Activated naive CD8-positive, alpha-beta T cell treated with anti-CD3 and anti-CD28 coated beads, Interleukin-2, amount 50 U/mL, for 24 hours (primary cell): Measurements from ENCODE around the gene ATXN7L1.
"Not testable (repeated sequence)": the region's sequence is repeated elsewhere in the genome, so short reads cannot be mapped to it uniquely, and the experiment has no call there.

Source experiments
- ATAC-seq: fragments of 150-1000 bp; cut with Tn5 transposase; one replicate; pipeline ENCODE4 v1.10.0; 2021
- DNase-seq: peaks from one replicate; pipeline ENCODE4 v3.0.0; 2021
- H3K27ac Mint-ChIP-seq: one replicate; pipeline ENCODE4 v1.8.0; 2021; ENCODE audit warnings: mild to moderate bottlenecking, mixed read lengths
- H3K27me3 Mint-ChIP-seq: one replicate; pipeline ENCODE4 v1.8.0; 2021; ENCODE audit warnings: mixed read lengths
- H3K36me3 Mint-ChIP-seq: one replicate; pipeline ENCODE4 v1.8.0; 2021; ENCODE audit warnings: low read depth, mixed read lengths
- H3K4me1 Mint-ChIP-seq: one replicate; pipeline ENCODE4 v1.8.0; 2021; ENCODE audit warnings: mixed read lengths
- H3K4me3 Mint-ChIP-seq: one replicate; pipeline ENCODE4 v1.8.0; 2021; ENCODE audit warnings: mild to moderate bottlenecking, moderate library complexity, mixed read lengths
- H3K9me3 Mint-ChIP-seq: one replicate; pipeline ENCODE4 v1.8.0; 2021; ENCODE audit warnings: mixed read lengths

ATXN7L1 gene

DNA sequence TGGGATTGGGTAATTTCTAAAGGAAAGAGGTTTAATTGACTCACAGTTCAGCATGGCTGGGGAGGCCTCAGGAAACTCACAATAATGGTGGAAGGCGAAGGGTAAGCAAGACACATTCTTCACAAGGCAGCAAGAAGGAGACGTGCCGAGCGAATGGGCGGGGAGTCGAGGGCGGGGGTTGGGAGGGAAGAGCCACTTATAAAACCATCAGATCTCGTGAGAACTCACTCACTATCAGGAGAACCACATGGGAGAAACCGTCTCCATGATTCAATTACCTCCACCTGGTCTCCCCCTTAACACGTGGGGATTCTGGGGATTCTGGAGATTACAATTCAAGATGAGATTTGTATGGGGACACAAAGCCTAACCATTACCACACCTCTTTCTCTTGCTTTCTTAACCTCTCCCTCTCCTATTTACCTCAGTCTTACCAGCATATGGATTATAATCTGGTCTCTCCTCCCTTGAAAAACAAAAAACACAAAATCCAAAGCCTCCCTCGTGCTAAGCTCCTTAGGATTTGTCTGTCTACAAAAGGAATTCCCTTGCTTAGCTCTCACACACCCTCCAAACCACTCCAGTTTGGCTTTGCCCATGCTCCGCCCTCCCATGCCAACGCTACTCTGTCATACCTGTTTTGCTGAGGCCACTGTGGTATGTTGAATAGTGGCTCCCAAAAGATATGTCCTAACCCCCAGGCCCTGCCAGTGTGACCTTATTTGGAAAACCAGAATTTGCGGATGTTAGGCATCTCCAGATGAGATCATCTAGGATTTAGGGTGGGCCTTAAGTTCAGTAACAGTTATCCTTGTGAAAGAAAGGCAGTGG is 275.5 kb downstream of the ATXN7L1 start:
- Mint-ChIP-seq H3K27ac (no peak overlapping the region), H3K9me3 (no peaks in the 10 kb centered on the region), H3K36me3 (no peaks in the 10 kb centered on the region), H3K4me1 (no peaks in the 10 kb centered on the region), H3K4me3 (no peak overlapping the region), H3K27me3 (peaks cover 6% of the 10 kb centered on the region)
- ATAC-seq (no peak), DNase-seq (no peak)

DNA sequence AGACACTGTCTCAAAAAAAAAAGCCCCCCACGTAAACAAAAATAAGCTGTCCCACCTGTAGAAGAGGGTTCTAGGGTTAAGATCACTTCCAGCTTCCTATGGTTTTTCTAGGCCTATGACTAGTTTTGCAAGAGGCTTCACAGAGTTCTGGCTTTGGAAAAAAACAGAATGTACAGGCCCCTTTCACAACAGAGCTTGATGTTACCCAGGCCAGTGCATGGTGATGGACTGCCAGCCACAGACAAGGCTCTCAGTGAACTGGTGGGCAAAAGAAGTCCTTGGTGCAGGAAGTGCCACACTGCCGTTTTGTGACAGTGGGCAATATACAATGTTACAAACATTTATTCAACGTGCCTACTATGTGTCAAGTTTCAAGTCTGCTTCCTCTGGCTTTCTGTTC is 276.8 kb downstream of the ATXN7L1 start:
- no peaks in the 10 kb centered on the region for H3K4me1 Mint-ChIP-seq
- H3K27me3 Mint-ChIP-seq = peaks cover 6% of the 10 kb centered on the region
- no peaks in the 10 kb centered on the region for H3K36me3 Mint-ChIP-seq
- no peak overlapping the region for H3K4me3 Mint-ChIP-seq
- DNase-seq = no peak
- ATAC-seq = no peak
- no peaks in the 10 kb centered on the region for H3K9me3 Mint-ChIP-seq
- no peak overlapping the region for H3K27ac Mint-ChIP-seq

DNA sequence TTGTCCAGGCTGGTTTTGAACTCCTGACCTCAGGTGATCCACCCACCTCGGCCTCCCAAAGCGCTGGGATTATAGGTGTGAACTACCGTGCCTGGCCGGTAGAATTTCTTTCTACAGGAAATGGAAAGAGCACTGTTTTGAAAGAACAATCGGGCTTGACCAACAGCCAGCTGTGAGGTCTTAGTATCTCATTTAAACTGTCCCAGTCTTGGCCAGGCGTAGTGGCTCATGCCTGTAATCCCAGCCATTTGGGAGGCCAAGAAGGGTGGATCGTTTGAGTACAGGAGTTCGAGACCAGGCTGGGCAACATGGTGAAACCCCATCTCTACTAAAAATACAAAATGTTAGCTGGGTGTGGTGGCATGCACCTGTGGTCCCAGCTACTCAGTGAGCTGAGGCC is 277.3 kb downstream of the ATXN7L1 start:
- not testable (repeated sequence) for DNase-seq, H3K27me3 Mint-ChIP-seq, H3K4me3 Mint-ChIP-seq, H3K4me1 Mint-ChIP-seq, H3K27ac Mint-ChIP-seq, H3K36me3 Mint-ChIP-seq, ATAC-seq, H3K9me3 Mint-ChIP-seq

DNA sequence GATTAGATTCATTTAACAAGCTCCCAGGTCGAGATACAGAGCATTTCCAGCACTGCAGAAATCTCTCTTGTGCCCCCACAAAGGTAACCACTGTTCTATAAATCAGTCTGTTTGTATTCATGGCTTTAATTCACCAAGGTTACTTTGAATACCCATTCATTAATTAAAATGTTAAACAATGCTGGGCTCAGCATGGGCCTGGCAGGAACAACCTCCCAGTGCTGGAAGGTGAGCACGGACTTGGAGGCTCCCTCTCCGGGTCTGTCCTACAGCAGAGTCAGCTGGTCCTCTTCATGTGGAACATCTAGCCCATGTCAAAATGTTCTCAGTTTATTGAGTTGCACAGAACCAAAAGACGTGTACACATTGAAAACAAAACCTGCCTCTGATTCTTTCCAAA is 279.5 kb downstream of the ATXN7L1 start:
- H3K4me1 Mint-ChIP-seq = no peaks in the 10 kb centered on the region
- no peak overlapping the region for H3K27ac Mint-ChIP-seq
- no peak overlapping the region for H3K4me3 Mint-ChIP-seq
- H3K9me3 Mint-ChIP-seq = no peaks in the 10 kb centered on the region
- H3K36me3 Mint-ChIP-seq = no peaks in the 10 kb centered on the region
- DNase-seq (no peak), ATAC-seq (no peak)
- peaks cover 6% of the 10 kb centered on the region for H3K27me3 Mint-ChIP-seq

DNA sequence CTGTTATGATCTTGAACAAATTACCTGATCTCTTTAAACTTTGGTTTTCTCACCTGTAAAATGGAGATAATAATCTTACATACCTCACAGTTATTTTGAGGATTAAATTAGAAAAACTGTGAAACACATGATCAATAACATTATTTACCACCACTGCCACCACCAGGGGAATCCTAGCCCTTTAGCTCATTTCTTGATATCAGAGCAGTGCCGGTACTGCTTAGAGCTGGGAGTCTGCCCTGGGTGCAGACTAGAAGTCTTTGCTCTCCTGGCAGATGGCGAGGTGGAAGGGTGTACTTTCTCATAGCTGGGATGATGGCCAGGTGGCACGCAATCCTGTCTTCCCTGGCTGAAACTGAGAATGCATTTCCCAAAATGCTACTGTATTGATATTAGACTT is 282.4 kb downstream of the ATXN7L1 start:
- Mint-ChIP-seq H3K9me3 (no peaks in the 10 kb centered on the region), H3K27me3 (peaks cover 3% of the 10 kb centered on the region), H3K4me1 (peaks cover 4% of the 10 kb centered on the region), H3K4me3 (no peak overlapping the region), H3K36me3 (no peaks in the 10 kb centered on the region), H3K27ac (no peak overlapping the region)
- ATAC-seq = no peak
- DNase-seq = no peak

DNA sequence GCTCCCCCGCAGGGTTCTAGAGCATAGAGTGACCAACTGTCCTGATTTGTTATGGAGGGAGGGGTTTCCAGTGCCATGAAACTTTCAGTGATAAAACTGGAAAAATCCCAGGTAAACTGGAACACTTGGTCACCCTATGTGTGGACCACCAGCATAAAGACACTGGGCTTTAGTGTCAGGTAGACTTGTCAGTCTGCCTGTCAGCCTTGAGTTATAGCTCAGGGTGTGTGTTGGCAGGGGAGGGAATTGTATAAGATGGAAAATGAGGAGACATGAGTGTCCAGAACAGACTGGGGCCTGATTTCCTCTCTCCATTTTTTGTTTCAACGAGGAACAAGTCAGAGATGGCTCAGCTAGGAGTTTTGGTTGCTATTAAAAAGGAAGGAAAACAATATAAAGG is 284.9 kb downstream of the ATXN7L1 start:
- Mint-ChIP-seq H3K27me3 (no peaks in the 10 kb centered on the region), H3K27ac (no peak overlapping the region), H3K36me3 (no peaks in the 10 kb centered on the region), H3K4me1 (peaks cover 12% of the 10 kb centered on the region), H3K9me3 (no peaks in the 10 kb centered on the region), H3K4me3 (no peak overlapping the region)
- ATAC-seq (no peak), DNase-seq (no peak)

DNA sequence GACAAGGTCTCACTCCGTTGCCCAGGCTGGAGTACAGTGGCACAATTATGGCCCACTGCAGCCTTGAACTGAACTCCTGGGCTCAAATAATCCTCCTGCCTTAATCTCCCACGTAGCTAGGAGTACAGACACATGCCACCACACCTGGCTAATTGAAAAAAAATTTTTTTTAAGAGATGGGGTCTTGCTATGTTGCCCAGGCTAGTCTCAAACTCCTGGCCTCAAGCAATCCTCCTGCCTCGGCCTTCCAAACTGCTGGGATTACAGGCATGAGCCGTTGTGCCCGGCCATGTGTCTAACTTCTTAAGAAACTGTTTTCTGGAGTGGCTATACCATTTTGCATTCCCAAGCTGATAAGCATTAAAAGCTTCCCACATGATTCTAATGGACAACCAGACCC is 285.6 kb downstream of the ATXN7L1 start:
- Mint-ChIP-seq H3K9me3 (no peaks in the 10 kb centered on the region), H3K36me3 (no peaks in the 10 kb centered on the region), H3K27ac (no peak overlapping the region), H3K4me1 (peaks cover 12% of the 10 kb centered on the region), H3K27me3 (no peaks in the 10 kb centered on the region), H3K4me3 (no peak overlapping the region)
- ATAC-seq (no peak), DNase-seq (no peak)

DNA sequence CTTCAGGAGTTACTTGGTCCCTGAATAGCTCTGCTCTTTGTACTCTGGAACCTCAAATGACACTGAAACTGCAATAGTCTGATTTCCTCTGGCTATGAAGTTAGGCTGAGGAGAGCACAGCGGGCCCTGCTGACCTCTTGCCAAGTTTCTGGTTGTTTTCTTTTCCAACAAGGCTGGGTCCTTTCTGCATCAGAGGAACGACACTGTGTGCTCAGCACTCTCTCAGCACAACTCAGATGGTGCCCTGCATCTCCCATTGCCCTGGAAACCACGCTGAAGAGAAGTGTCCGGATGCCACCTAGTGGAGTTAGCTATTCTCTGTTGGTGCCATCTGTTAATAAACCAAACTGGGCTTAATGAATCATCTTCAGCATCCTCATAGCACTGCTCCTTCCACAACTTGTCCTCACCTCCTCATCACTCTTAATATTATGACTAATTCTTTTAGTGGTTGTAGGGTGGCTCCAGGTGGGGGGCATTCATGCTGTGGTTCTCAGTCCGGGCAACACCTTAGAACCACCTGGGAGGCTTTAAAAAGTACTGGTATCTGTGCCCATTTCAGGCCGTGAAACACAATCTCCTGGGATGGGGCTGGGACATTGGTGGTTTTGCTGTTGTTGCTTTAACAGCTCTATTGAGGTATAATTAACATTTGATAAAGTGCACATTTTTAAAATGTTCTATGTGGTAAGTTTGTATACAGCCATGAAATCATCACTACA is 286.9 kb downstream of the ATXN7L1 start:
- ATAC-seq (peak; percentile 89), DNase-seq (peak; percentile 48)
- Mint-ChIP-seq H3K27me3 (no peaks in the 10 kb centered on the region), H3K4me1 (peaks cover 12% of the 10 kb centered on the region), H3K9me3 (peaks cover 4% of the 10 kb centered on the region), H3K36me3 (no peaks in the 10 kb centered on the region), H3K27ac (no peak overlapping the region), H3K4me3 (no peak overlapping the region)

DNA sequence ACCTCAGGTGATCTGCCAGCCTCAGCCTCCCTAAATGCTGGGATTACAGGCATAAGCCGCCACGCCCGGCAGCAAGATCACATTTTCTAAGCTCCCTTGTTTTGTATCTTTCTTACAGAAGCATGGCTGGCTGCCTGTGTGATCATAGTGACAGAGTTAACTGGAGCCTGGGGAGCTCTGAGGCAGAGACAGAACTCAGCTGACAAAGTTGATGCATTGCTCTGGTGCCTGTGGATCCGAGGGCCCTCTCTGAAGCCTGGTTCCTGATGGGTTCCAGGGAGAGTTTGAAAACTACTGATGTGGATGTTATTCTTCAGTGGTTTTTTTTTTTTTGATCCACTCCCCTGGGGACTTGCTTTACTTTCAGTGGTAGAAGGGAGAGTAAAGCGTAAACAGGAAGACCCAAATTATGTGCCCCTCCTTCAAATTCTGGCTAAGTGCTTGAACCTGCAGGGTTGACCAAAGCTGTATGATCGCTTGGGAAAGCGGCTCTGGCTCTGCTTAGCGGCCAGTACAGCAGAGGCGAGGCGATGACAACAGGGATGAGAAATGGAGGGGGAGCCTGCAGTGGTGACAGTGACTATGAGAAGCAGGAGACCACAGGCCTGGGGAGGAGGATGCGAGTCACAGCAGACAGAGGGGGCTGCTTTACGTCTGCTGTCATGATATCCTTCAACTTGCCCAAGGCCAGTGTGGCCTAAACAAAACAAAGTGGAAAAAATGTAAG is 288.3 kb downstream of the ATXN7L1 start:
- H3K27ac Mint-ChIP-seq = no peak overlapping the region
- H3K4me1 Mint-ChIP-seq = peaks cover 12% of the 10 kb centered on the region
- ATAC-seq = peak; percentile 76
- no peaks in the 10 kb centered on the region for H3K27me3 Mint-ChIP-seq
- peaks cover 9% of the 10 kb centered on the region for H3K9me3 Mint-ChIP-seq
- DNase-seq = peak; percentile 7
- peaks cover 2% of the 10 kb centered on the region for H3K36me3 Mint-ChIP-seq
- H3K4me3 Mint-ChIP-seq = no peak overlapping the region

DNA sequence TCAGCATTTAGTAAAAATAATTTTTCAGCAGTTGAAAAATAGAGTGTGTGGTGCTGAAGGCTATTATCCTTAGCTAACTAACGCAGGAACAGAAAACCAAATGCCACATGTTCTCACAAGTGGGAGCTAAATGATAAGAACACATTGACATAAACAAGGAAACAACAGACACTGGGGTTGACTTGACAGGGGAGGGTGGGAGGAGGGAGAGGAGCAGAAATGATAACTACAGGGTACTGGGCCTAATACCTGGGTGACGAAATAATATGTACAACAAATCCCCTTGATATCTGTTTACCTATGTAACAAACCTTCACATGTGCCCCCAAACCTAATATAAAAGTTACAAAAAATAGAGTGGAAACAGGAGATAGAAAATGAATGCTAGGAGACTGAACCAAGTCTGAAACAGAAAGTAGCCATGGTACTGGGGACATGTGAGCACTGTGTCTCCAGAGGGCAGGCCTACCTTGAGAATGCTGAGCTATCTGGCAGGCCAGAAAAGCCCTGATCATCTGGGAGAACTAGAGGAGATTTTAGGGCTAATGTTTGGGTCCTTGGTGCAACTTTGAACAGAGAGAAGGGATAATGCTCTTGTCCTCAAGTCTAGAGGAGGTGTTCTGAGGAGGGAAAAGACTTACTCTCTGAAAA is 290.4 kb downstream of the ATXN7L1 start:
- no peak for DNase-seq
- Mint-ChIP-seq H3K27ac (no peak overlapping the region), H3K9me3 (peaks cover 13% of the 10 kb centered on the region), H3K4me1 (peaks cover 16% of the 10 kb centered on the region), H3K36me3 (peaks cover 2% of the 10 kb centered on the region), H3K27me3 (peaks cover 12% of the 10 kb centered on the region), H3K4me3 (no peak overlapping the region)
- ATAC-seq = no peak

DNA sequence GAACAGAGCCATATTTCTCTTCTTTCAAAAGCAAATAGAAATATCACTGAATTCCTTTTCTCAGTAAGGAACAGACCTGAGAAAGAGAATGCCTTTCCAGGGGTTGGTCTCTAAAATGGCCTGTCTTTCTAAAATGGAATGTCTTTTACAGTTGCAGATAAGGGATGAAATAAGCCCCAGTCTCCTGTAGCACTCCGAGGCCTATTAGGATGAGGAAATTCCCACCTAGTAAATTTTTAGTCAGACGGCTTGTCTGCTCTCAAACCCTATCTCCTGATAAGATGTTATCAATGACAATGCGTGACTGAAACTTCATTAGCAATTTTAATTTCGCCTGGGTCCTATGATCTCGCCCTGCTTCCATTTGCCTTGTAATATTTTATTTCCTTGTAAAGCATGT is 292.2 kb downstream of the ATXN7L1 start:
- no peak for DNase-seq
- H3K27ac Mint-ChIP-seq = no peak overlapping the region

DNA sequence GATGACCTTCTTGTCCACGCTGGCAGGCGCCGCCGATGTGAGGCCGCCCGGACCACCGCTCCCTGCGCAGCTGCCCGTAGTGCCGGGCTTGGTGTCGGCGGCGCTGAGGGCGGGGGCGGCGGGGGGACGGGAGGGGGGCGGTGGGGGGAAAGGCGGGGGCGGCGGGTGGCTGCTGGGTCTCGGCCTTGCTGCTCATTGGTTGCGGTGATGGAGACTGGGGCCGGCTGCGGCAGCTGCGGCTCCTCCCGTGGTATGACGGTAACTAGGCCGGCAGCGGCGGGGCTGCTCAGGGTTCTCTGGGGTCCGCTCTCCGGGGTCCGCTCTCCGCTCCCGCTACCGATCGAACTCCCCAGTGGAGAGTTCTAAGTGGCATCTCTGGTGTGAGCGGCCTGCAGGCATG is 293.3 kb downstream of the ATXN7L1 start:
- DNase-seq (no peak), ATAC-seq (no peak)
- no peak overlapping the region for H3K27ac Mint-ChIP-seq
- peaks cover 13% of the 10 kb centered on the region for H3K9me3 Mint-ChIP-seq
- peaks cover 6% of the 10 kb centered on the region for H3K4me1 Mint-ChIP-seq
- H3K27me3 Mint-ChIP-seq = peaks cover 13% of the 10 kb centered on the region
- no peak overlapping the region for H3K4me3 Mint-ChIP-seq
- peaks cover 2% of the 10 kb centered on the region for H3K36me3 Mint-ChIP-seq

More for the DNA sequence above, 292.2 kb downstream of the ATXN7L1 start:
- Mint-ChIP-seq H3K36me3 (peaks cover 2% of the 10 kb centered on the region), H3K9me3 (peaks cover 13% of the 10 kb centered on the region), H3K27me3 (peaks cover 13% of the 10 kb centered on the region), H3K4me1 (peaks cover 14% of the 10 kb centered on the region), H3K4me3 (no peak overlapping the region)
- no peak for ATAC-seq

DNA sequence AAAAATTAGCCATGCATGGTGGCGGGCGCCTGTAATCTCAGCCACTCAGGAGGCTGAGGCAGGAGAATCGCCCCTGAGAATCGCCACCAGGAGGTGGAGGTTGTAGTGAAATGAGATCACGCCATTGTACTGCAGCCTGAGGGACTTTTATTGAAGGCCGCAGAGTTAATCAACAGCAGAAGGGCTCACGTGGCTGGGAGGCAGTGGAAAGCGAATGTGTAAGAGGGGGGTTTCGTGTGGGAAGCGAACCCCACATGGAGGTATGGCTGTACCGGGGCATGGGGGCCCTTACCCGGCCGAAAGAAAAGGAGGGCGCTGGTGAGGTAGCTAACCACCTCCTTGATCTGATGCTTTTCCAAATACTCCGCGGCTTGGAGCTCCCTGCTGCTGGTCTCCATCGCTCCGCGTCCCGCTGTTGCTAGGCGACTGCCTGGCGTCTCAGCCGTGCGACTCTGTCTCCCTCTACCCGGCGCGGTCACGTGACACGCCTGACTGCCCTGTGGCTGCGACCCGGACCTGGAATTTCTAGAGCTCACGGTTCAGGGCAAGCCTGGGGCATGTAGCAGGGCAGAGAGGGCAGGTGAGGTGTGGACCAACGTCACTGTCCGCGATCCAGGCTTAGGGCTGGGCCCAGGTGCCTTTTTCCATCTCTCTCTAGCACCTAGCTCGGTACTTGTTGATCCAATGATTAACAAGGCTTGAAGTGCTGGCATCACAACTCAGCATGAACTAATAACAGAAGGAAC is 295.2 kb downstream of the ATXN7L1 start, which contains the start of gene EFCAB10:
Gene EFCAB10 (minus strand): TSS at position 428 of the 746 bp plus-strand sequence. CDS start 30 bp downstream, at position 398.
- Mint-ChIP-seq H3K4me1 (peaks cover 4% of the 10 kb centered on the region), H3K27ac (no peak within 1 kb of the TSS), H3K36me3 (peaks cover 2% of the 10 kb centered on the region), H3K9me3 (peaks cover 13% of the 10 kb centered on the region), H3K4me3 (peak within 1 kb of the TSS; percentile 63), H3K27me3 (peaks cover 13% of the 10 kb centered on the region)
- ATAC-seq (peak; percentile 92), DNase-seq (peak; percentile 57)
